ENCODE measurements around the gene PIGL. TPM values are rescaled to one million over a fixed set of nuclear protein-coding genes. Genes with fewer than 3 reads are reported as not detected.

PIGL gene
- total and polyA plus RNA-seq, 2 experiments from 2014 or later: 32.9 to 47.3 TPM

DNA sequence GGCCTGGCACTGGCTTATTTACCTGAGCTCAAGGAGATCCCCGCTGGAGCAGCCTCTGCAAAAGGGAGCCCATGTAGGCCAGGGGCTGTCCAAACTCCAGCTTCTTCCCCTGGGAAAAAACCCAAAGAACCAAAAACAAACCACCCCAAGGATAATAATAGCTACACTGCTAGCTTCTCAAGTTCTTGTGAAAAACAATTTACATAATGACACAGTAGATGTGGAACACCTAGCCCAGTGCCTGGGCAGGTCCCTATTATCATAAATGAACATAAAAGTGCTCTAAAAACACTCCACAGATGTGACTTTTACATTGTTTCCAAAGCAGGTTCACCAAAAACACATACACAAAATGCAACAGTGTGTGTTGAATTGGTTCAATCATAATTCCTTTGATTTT lies 109.0 kb downstream of the PIGL start:
- Histone ChIP-seq H3K4me2 (no peak overlapping the region), H3F3A (replicated peaks; ENCODE audit: low read depth) (0 out of 2 replicates have a peak, but pooled peaks cover 5% of the 10 kb centered on the region), H3K79me2 (replicated peaks; ENCODE audit: insufficient read depth) (no peaks in the 10 kb centered on the region), H3K27ac (ENCODE audit: low read depth) (no peak overlapping the region), H4K20me1 (replicated peaks; ENCODE audit: insufficient read depth) (no peaks in the 10 kb centered on the region; the same call in 1 of the 2 replicates), H3K4me3 (no peak overlapping the region), H3K9me2 (ENCODE audit: insufficient read depth) (no peaks in the 10 kb centered on the region), H3K27me3 (ENCODE audit: insufficient read depth) (no peaks in the 10 kb centered on the region), H3K4me1 (ENCODE audit: insufficient read depth) (no peaks in the 10 kb centered on the region), H2AFZ (no peak overlapping the region), H3K36me3 (ENCODE audit: insufficient read depth) (no peaks in the 10 kb centered on the region)
- H3K27me3 Mint-ChIP-seq (ENCODE audit: insufficient read depth, low read depth, poor library complexity): peaks cover 8% of the 10 kb centered on the region
- no peak for ATAC-seq
- H3K9me3 Mint-ChIP-seq: no peaks in the 10 kb centered on the region
- H3K27ac Mint-ChIP-seq: no peak overlapping the region
- H3K4me1 Mint-ChIP-seq: no peaks in the 10 kb centered on the region
- TF ChIP-seq EZH2 (IDR thresholded peaks at IDR 0.05; ENCODE audit: low read depth, unreplicated experiment) (no peak), NANOG (IDR thresholded peaks at IDR 0.05; ENCODE audit: borderline replicate concordance) (no peak), ETS1 (IDR thresholded peaks at IDR 0.05) (no peak), ZNF114 (CRISPR knock-in tag; IDR thresholded peaks at IDR 0.05) (no peak), ZNF331 (CRISPR knock-in tag; IDR thresholded peaks at IDR 0.05; ENCODE audit: low read depth) (no peak), JUNB (IDR thresholded peaks at IDR 0.05; ENCODE audit: unreplicated experiment) (no peak)
- peaks cover 13% of the 10 kb centered on the region; the same call in 2 of the 3 replicates for H3K36me3 Mint-ChIP-seq (ENCODE audit: low read depth)
- DNase-seq (ENCODE audit: low spot score): no peak
- no peak overlapping the region for H3K4me3 Mint-ChIP-seq

DNA sequence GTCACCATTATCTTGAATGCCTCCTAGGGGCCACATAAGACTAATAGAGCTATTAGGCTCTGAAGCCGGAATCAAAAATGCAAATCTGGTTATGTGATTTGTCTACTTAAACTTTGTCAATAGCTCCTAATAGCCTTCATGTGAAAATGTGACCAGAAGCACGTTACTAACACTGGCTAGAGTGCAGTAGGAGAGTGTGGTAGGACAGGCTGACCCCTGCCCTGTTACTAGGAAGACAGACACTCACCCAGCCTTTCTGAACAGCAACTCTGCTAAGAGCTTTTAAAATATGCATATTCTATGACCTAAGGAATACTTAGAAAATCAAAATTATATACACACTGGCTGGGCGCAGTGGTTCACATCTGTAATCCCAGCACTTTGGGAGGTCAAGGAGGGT lies 110.0 kb downstream of the PIGL start:
- TF ChIP-seq ZNF114 (CRISPR knock-in tag; IDR thresholded peaks at IDR 0.05) (no peak), STAT1 (IDR thresholded peaks at IDR 0.05; ENCODE audit: unreplicated experiment) (no peak), ZNF462 (CRISPR knock-in tag; IDR thresholded peaks at IDR 0.05) (no peak), POLR2AphosphoS5 (IDR thresholded peaks at IDR 0.05; ENCODE audit: low read depth) (no peak)
- TF ChIP-seq, protein P1, sequence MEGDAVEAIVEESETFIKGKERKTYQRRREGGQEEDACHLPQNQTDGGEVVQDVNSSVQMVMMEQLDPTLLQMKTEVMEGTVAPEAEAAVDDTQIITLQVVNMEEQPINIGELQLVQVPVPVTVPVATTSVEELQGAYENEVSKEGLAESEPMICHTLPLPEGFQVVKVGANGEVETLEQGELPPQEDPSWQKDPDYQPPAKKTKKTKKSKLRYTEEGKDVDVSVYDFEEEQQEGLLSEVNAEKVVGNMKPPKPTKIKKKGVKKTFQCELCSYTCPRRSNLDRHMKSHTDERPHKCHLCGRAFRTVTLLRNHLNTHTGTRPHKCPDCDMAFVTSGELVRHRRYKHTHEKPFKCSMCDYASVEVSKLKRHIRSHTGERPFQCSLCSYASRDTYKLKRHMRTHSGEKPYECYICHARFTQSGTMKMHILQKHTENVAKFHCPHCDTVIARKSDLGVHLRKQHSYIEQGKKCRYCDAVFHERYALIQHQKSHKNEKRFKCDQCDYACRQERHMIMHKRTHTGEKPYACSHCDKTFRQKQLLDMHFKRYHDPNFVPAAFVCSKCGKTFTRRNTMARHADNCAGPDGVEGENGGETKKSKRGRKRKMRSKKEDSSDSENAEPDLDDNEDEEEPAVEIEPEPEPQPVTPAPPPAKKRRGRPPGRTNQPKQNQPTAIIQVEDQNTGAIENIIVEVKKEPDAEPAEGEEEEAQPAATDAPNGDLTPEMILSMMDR (conservative IDR thresholded peaks at IDR 0.05; ENCODE audit: low read depth in 2 of 2): no peak
- peaks cover 8% of the 10 kb centered on the region for H3K27me3 Mint-ChIP-seq (ENCODE audit: insufficient read depth, low read depth, poor library complexity)
- no peaks in the 10 kb centered on the region for H3K4me1 Mint-ChIP-seq
- H3K4me3 Mint-ChIP-seq: no peak overlapping the region
- no peak overlapping the region for H3K4me2 ChIP-seq
- H3K4me1 ChIP-seq (ENCODE audit: insufficient read depth): no peaks in the 10 kb centered on the region
- H4K20me1 ChIP-seq (replicated peaks; ENCODE audit: insufficient read depth): no peaks in the 10 kb centered on the region; the same call in 1 of the 2 replicates
- no peaks in the 10 kb centered on the region for H3K9me2 ChIP-seq (ENCODE audit: insufficient read depth)
- no peaks in the 10 kb centered on the region for H3K27me3 ChIP-seq (ENCODE audit: insufficient read depth)
- 0 out of 2 replicates have a peak, but pooled peaks cover 5% of the 10 kb centered on the region for H3F3A ChIP-seq (replicated peaks; ENCODE audit: low read depth)
- H3K4me3 ChIP-seq: no peak overlapping the region
- H3K79me2 ChIP-seq (replicated peaks; ENCODE audit: insufficient read depth): no peaks in the 10 kb centered on the region
- no peaks in the 10 kb centered on the region for H3K36me3 ChIP-seq (ENCODE audit: insufficient read depth)
- H3K27ac Mint-ChIP-seq: no peak overlapping the region
- no peak overlapping the region for H3K27ac ChIP-seq (ENCODE audit: low read depth)
- ATAC-seq (no peak), DNase-seq (ENCODE audit: low spot score) (no peak)
- H3K36me3 Mint-ChIP-seq (ENCODE audit: low read depth): peaks cover 13% of the 10 kb centered on the region; the same call in 2 of the 3 replicates
- H3K9me3 Mint-ChIP-seq: no peaks in the 10 kb centered on the region
- no peak overlapping the region for H2AFZ ChIP-seq
